ENCODE measurements around the gene C1orf116. TPM values are rescaled to one million over a fixed set of nuclear protein-coding genes. Genes with fewer than 3 reads are reported as not detected.

Gene C1orf116
- total and polyA plus RNA-seq, 4 donors: 0.27 to 0.79 (median 0.46) TPM

DNA sequence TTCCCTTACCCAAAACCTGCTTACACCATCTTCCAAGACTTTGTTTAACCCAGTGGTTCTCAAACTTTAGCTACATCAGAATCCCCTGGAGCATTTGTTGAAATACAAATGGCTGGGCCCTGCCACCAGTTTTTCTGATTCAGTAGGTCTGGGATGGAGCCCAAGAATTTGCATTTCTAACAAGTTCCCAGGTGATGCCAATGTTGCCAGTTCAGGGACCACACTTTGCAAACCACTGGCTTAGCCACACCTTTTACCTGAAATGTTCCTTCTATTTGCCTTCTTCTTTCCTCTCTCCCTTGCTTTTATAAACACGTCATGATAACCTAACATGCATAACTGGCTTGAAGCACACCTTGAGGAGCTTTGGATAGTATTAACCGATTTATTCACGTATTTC, 46.2 kb downstream of the C1orf116 start:
- Histone ChIP-seq H3K27ac (ENCODE audit: low read depth in 1 of 2, low read length in 2 of 2) (no peak overlapping the region), H3K9me3 (ENCODE audit: control insufficient read depth in 4 of 4, low read length in 3 of 4) (no peaks in the 10 kb centered on the region), H3K36me3 (ENCODE audit: control insufficient read depth in 4 of 4, insufficient read depth in 3 of 4, low read depth in 1 of 4, low read length in 3 of 4) (no peaks in the 10 kb centered on the region), H3K4me3 (ENCODE audit: low read depth in 1 of 3, low read length in 3 of 3) (no peak overlapping the region), H3K9ac (ENCODE audit: low read depth in 1 of 2, low read length in 2 of 2) (no peak overlapping the region), H3K4me1 (ENCODE audit: control insufficient read depth in 4 of 4, insufficient read depth in 4 of 4, low read length in 3 of 4) (no peaks in the 10 kb centered on the region), H3K27me3 (ENCODE audit: control insufficient read depth in 4 of 4, insufficient read depth in 4 of 4, low read length in 3 of 4) (no peaks in the 10 kb centered on the region)
- TF ChIP-seq EGR1 (IDR thresholded peaks at IDR 0.05; ENCODE audit: low read depth in 2 of 2) (no peak), SP1 (IDR thresholded peaks at IDR 0.05) (no peak), FOXA2 (IDR thresholded peaks at IDR 0.05) (no peak), YY1 (IDR thresholded peaks at IDR 0.05) (no peak), GABPA (IDR thresholded peaks at IDR 0.05 in 1 of 2, conservative IDR thresholded peaks at IDR 0.05 in 1 of 2) (no peak), HNF4A (conservative IDR thresholded peaks at IDR 0.05) (no peak), NR2F2 (IDR thresholded peaks at IDR 0.05) (no peak), RAD21 (IDR thresholded peaks at IDR 0.05) (no peak), HNF4G (IDR thresholded peaks at IDR 0.05) (no peak)
- TF ChIP-seq, protein P1, sequence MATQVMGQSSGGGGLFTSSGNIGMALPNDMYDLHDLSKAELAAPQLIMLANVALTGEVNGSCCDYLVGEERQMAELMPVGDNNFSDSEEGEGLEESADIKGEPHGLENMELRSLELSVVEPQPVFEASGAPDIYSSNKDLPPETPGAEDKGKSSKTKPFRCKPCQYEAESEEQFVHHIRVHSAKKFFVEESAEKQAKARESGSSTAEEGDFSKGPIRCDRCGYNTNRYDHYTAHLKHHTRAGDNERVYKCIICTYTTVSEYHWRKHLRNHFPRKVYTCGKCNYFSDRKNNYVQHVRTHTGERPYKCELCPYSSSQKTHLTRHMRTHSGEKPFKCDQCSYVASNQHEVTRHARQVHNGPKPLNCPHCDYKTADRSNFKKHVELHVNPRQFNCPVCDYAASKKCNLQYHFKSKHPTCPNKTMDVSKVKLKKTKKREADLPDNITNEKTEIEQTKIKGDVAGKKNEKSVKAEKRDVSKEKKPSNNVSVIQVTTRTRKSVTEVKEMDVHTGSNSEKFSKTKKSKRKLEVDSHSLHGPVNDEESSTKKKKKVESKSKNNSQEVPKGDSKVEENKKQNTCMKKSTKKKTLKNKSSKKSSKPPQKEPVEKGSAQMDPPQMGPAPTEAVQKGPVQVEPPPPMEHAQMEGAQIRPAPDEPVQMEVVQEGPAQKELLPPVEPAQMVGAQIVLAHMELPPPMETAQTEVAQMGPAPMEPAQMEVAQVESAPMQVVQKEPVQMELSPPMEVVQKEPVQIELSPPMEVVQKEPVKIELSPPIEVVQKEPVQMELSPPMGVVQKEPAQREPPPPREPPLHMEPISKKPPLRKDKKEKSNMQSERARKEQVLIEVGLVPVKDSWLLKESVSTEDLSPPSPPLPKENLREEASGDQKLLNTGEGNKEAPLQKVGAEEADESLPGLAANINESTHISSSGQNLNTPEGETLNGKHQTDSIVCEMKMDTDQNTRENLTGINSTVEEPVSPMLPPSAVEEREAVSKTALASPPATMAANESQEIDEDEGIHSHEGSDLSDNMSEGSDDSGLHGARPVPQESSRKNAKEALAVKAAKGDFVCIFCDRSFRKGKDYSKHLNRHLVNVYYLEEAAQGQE (IDR thresholded peaks at IDR 0.05): no peak
- TF ChIP-seq, protein P2, sequence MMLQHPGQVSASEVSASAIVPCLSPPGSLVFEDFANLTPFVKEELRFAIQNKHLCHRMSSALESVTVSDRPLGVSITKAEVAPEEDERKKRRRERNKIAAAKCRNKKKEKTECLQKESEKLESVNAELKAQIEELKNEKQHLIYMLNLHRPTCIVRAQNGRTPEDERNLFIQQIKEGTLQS (IDR thresholded peaks at IDR 0.05): no peak
- TF ChIP-seq, protein P3, sequence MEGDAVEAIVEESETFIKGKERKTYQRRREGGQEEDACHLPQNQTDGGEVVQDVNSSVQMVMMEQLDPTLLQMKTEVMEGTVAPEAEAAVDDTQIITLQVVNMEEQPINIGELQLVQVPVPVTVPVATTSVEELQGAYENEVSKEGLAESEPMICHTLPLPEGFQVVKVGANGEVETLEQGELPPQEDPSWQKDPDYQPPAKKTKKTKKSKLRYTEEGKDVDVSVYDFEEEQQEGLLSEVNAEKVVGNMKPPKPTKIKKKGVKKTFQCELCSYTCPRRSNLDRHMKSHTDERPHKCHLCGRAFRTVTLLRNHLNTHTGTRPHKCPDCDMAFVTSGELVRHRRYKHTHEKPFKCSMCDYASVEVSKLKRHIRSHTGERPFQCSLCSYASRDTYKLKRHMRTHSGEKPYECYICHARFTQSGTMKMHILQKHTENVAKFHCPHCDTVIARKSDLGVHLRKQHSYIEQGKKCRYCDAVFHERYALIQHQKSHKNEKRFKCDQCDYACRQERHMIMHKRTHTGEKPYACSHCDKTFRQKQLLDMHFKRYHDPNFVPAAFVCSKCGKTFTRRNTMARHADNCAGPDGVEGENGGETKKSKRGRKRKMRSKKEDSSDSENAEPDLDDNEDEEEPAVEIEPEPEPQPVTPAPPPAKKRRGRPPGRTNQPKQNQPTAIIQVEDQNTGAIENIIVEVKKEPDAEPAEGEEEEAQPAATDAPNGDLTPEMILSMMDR (IDR thresholded peaks at IDR 0.05; ENCODE audit: low read depth, low read length, missing input control): no peak
- TF ChIP-seq, protein P4, sequence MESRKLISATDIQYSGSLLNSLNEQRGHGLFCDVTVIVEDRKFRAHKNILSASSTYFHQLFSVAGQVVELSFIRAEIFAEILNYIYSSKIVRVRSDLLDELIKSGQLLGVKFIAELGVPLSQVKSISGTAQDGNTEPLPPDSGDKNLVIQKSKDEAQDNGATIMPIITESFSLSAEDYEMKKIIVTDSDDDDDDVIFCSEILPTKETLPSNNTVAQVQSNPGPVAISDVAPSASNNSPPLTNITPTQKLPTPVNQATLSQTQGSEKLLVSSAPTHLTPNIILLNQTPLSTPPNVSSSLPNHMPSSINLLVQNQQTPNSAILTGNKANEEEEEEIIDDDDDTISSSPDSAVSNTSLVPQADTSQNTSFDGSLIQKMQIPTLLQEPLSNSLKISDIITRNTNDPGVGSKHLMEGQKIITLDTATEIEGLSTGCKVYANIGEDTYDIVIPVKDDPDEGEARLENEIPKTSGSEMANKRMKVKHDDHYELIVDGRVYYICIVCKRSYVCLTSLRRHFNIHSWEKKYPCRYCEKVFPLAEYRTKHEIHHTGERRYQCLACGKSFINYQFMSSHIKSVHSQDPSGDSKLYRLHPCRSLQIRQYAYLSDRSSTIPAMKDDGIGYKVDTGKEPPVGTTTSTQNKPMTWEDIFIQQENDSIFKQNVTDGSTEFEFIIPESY (IDR thresholded peaks at IDR 0.05): no peak
- DNase-seq (ENCODE audit: low spot score): no peak
- whole genome bisulfite sequencing: 83% methylated on average over 3 of the region's 3 CpGs

DNA sequence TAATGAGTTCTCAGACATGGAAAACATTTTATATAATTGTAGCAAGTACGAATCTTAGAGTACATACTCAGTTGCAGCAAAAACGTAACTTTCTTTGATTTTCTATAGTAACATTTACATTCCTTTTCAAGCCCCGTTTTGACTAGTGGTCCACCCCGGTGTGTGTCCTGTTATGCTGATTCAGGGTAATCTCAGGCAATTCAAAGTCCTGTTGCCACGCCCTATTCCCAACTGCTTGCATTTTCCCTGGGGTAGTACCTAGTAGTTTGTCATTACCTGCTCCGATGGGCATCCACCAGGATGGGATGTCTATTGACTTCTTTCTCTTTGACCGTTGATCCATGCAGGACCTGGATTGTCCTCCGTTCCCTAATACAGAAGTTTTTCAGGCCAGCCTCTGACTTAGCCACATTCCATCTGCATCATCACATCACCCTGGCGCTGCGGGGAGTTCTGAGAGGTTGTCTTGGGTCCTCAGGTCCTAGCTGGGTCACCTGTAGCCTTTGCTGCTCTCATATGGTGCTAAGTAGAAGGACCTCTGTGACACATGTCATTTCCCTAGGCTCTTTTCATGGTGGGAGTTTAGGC, 47.3 kb downstream of the C1orf116 start:
- DNase-seq (ENCODE audit: low spot score): no peak
- Histone ChIP-seq H3K36me3 (ENCODE audit: control insufficient read depth in 4 of 4, insufficient read depth in 3 of 4, low read depth in 1 of 4, low read length in 3 of 4) (no peaks in the 10 kb centered on the region), H3K27ac (ENCODE audit: low read depth in 1 of 2, low read length in 2 of 2) (no peak overlapping the region), H3K27me3 (ENCODE audit: control insufficient read depth in 4 of 4, insufficient read depth in 4 of 4, low read length in 3 of 4) (no peaks in the 10 kb centered on the region), H3K9ac (ENCODE audit: low read depth in 1 of 2, low read length in 2 of 2) (no peak overlapping the region), H3K4me3 (ENCODE audit: low read depth in 1 of 3, low read length in 3 of 3) (no peak overlapping the region), H3K4me1 (ENCODE audit: control insufficient read depth in 4 of 4, insufficient read depth in 4 of 4, low read length in 3 of 4) (no peaks in the 10 kb centered on the region), H3K9me3 (ENCODE audit: control insufficient read depth in 4 of 4, low read length in 3 of 4) (no peaks in the 10 kb centered on the region)
- 70% methylated on average over 10 of the region's 10 CpGs for WGBS
- TF ChIP-seq, protein P4 (IDR thresholded peaks at IDR 0.05): no peak
- TF ChIP-seq FOXA1 (IDR thresholded peaks at IDR 0.05): no peak
- TF ChIP-seq, protein P2 (IDR thresholded peaks at IDR 0.05): no peak
- TF ChIP-seq HNF4G (IDR thresholded peaks at IDR 0.05): no peak
- TF ChIP-seq, protein P5, sequence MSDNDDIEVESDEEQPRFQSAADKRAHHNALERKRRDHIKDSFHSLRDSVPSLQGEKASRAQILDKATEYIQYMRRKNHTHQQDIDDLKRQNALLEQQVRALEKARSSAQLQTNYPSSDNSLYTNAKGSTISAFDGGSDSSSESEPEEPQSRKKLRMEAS (IDR thresholded peaks at IDR 0.05): no peak
